GM12878 (cell line): ENCODE results near the gene ECT2. TPM values are rescaled to one million over a fixed set of nuclear protein-coding genes. Genes with fewer than 3 reads are reported as not detected.

Experiments used
- ATAC-seq: fragments of 200-7000 bp; cut with Tn5 transposase; 3 replicates; pipeline ENCODE4 v1.9.1; 2020; ENCODE audit warnings: mild to moderate bottlenecking, moderate library complexity
- BruUV-seq: library from RNA; stranded (reverse); fragments of 400-500 nt; replicated peaks from 2 replicates; lab custom pipeline; 2021; lab: Mats Ljungman, UMichigan
- CTCF ChIA-PET: fragments of 300-600 bp; sonication (Branson Sonifier 250); formaldehyde crosslinking; extraction: SDS; loops from one replicate; lab custom pipeline; 2021; ENCODE audit warnings: inconsistent platforms; lab: Yijun Ruan, JAX
- POLR2A ChIA-PET: fragments of 350-600 bp; formaldehyde crosslinking; extraction: SDS; loops from one replicate; lab custom pipeline; 2021; ENCODE audit warnings: inconsistent platforms; lab: Charles Lee
- RAD21 ChIA-PET: fragments of 300-600 bp; sonication (Branson Sonifier 250); formaldehyde crosslinking; loops from one replicate; lab custom pipeline; 2023; ENCODE audit warnings: antibody characterized with exemption; ENCODE audit not compliant: unreplicated experiment; lab: Charles Lee
- SMC1A ChIA-PET: fragments of 300-600 bp; sonication (Branson Sonifier 250); formaldehyde crosslinking; loops from one replicate; lab custom pipeline; 2023; ENCODE audit not compliant: unreplicated experiment, uncharacterized antibody; lab: Charles Lee
- DNase-seq: peaks from one replicate; pipeline ENCODE4 v3.0.0-alpha.2; 2011; ENCODE audit warnings: low read depth, low spot score
- FAIRE-seq: peaks from 3 replicates; lab custom pipeline; 2011; peaks lifted over from hg19 to GRCh38; lab: Jason Lieb, UNC
- H2AFZ ChIP-seq: 2 replicates; pipeline ENCODE4 v1.6.0; 2011; ENCODE audit warnings: low read depth, low read length, control low read depth; ENCODE audit not compliant: control insufficient read depth
- H3K27ac ChIP-seq: 2 replicates; pipeline ENCODE4 v1.5.1; 2011; ENCODE audit warnings: control low read depth; ENCODE audit not compliant: control insufficient read depth, insufficient read depth
- H3K27me3 ChIP-seq, 2 experiments: replicated peaks in 1 of 2; 2 replicates each; pipeline versions ENCODE4 v1.6.0 to v1.6.1; 2011; ENCODE audit warnings: low read length in 1 of 2; ENCODE audit not compliant: control insufficient read depth in 2 of 2, insufficient read depth in 2 of 2
- H3K36me3 ChIP-seq, 2 experiments: 2 replicates each; pipeline ENCODE4 v1.5.1; 2011; ENCODE audit warnings: low read length in 1 of 2; ENCODE audit not compliant: control insufficient read depth in 2 of 2, insufficient read depth in 2 of 2
- H3K4me1 ChIP-seq: 2 replicates; pipeline ENCODE4 v1.6.1; 2011; ENCODE audit warnings: mild to moderate bottlenecking, low read length, moderate library complexity, mixed read lengths; ENCODE audit not compliant: control insufficient read depth, insufficient read depth
- H3K4me2 ChIP-seq: 2 replicates; pipeline ENCODE4 v1.6.0; 2011; ENCODE audit warnings: control low read depth; ENCODE audit not compliant: control insufficient read depth, insufficient read depth
- H3K4me3 ChIP-seq: fragments of 200-600 bp; sonication (generic); 2 replicates; pipeline ENCODE4 v1.5.1; 2016
- H3K79me2 ChIP-seq: 2 replicates; pipeline ENCODE4 v1.6.0; 2011; ENCODE audit warnings: low read length; ENCODE audit not compliant: control insufficient read depth, insufficient read depth
- H3K9ac ChIP-seq: 2 replicates; pipeline ENCODE4 v1.8.0; 2011; ENCODE audit warnings: low read length, control low read depth, mixed read lengths; ENCODE audit not compliant: control insufficient read depth, insufficient read depth
- H3K9me3 ChIP-seq: replicated peaks from 3 replicates; pipeline ENCODE4 v1.5.1; 2011; ENCODE audit warnings: mild to moderate bottlenecking, low read length; ENCODE audit not compliant: control insufficient read depth, insufficient read depth
- H4K20me1 ChIP-seq: 2 replicates; pipeline ENCODE4 v1.6.0; 2011; ENCODE audit not compliant: control insufficient read depth, insufficient read depth
- E4F1 ChIP-seq: fragments of 450-650 bp; IDR thresholded peaks from 2 replicates; pipeline ENCODE4 v1.6.1; 2018; ENCODE audit warnings: borderline replicate concordance, mild to moderate bottlenecking; ENCODE audit not compliant: partially characterized antibody
- ETV6 ChIP-seq, 2 experiments: fragments of 450-650 bp in 1 of 2; IDR thresholded peaks in 1 of 2; conservative IDR thresholded peaks in 1 of 2; 2 replicates each; pipeline ENCODE4 v1.6.1; 2014; ENCODE audit warnings: antibody characterized with exemption in 1 of 2, borderline replicate concordance in 1 of 2, low read depth in 1 of 2, mild to moderate bottlenecking in 1 of 2, moderate library complexity in 1 of 2
- HDAC6 ChIP-seq: fragments of 200-600 bp; sonication (generic); IDR thresholded peaks from one replicate; pipeline ENCODE4 v1.8.0; 2017; ENCODE audit warnings: antibody characterized with exemption; ENCODE audit not compliant: unreplicated experiment
- IRF3 ChIP-seq: fragments of 450-650 bp; IDR thresholded peaks from 2 replicates; pipeline ENCODE4 v1.6.1; 2014; ENCODE audit warnings: mild to moderate bottlenecking
- IRF5 ChIP-seq: fragments of 450-650 bp; IDR thresholded peaks from 2 replicates; pipeline ENCODE4 v1.6.1; 2017; ENCODE audit warnings: borderline replicate concordance
- POLR2AphosphoS2 ChIP-seq: IDR thresholded peaks from 2 replicates; pipeline ENCODE4 v1.6.1; 2011; ENCODE audit warnings: low read depth, mild to moderate bottlenecking, low read length, improper control_type of control experiment, moderate library complexity
- POLR2AphosphoS5 ChIP-seq: IDR thresholded peaks from 2 replicates; pipeline ENCODE4 v1.6.1; 2011; ENCODE audit warnings: mild to moderate bottlenecking, low read length, inconsistent platforms
- RAD51 ChIP-seq: fragments of 450-650 bp; IDR thresholded peaks from 2 replicates; pipeline ENCODE4 v1.6.1; 2016; ENCODE audit warnings: moderate library complexity, mild to moderate bottlenecking, inconsistent platforms
- RBBP5 ChIP-seq: fragments of 200-600 bp; sonication (generic); conservative IDR thresholded peaks from 2 replicates; pipeline ENCODE4 v1.6.1; 2016
- ZNF24 ChIP-seq: fragments of 450-650 bp; IDR thresholded peaks from 2 replicates; pipeline ENCODE4 v1.6.1; 2017; ENCODE audit warnings: antibody characterized with exemption, mild to moderate bottlenecking
- ZNF592 ChIP-seq: fragments of 450-650 bp; IDR thresholded peaks from 2 replicates; pipeline ENCODE4 v1.6.1; 2017; ENCODE audit warnings: mild to moderate bottlenecking, moderate library complexity
- WGBS: methylation state at CpG from one replicate; pipeline ENCODE4 v1.1.6; 2016; ENCODE audit warnings: low lambda C conversion rate; ENCODE audit not compliant: insufficient replicate concordance, insufficient coverage; ENCODE audit errors: missing lambda C conversion rate; 5-methylcytosine and 5-hydroxymethylcytosine counted together
- in situ Hi-C: fragments of 300-500 bp; cut with MboI; formaldehyde crosslinking; loops from 9 replicates; pipeline ENCODE4 v1.14.3; 2018; ENCODE audit warnings: mixed read lengths
- intact Hi-C: fragments of 100-400 bp; cut with micrococcal nuclease; formaldehyde crosslinking; loops from one replicate; pipeline ENCODE4 v1.14.2; 2022; ENCODE audit not compliant: unreplicated experiment
- polyA plus RNA-seq, 11 experiments: library from polyadenylated mRNA; depleted of rRNA in 4 of 11; unstranded in 6 of 11; stranded (reverse) in 5 of 11; fragments of >200 nt; fragmentation: Nextera tagmentation in 4 of 11; fragmentation: Illumina TruSeq in 1 of 11; extraction: Ambion mirVana in 4 of 11; extraction: Trizol in 1 of 11; gene quantifications; 1 replicate in 1 of 11; 2 replicates in 10 of 11; pipeline versions ENCODE4 v1.2.1 to v1.2.3, GENCODE V29; 2011 to 2016; ENCODE audit warnings: inconsistent platforms in 2 of 11, missing spikeins in 2 of 11, low read depth in 1 of 11
- total RNA-seq, 4 experiments: library from RNA; depleted of rRNA in 3 of 4; stranded (reverse); fragments of >200 nt in 3 of 4; fragmentation: Illumina TruSeq in 1 of 4; extraction: Trizol in 1 of 4; gene quantifications; 2 replicates each; pipeline versions ENCODE4 v1.2.1 to v1.2.3, GENCODE V29; 2013 to 2021

The ECT2 gene
- total and polyA plus RNA-seq, 10 of the 15 experiments (the other 5 are each of a cell fraction or from before 2014, with no cell fraction given), result 21.5 to 47.8 (median 38.2) TPM

- no peak for TF ChIP-seq ZNF592
- no peak for TF ChIP-seq ETV6 (conservative IDR thresholded peaks at IDR 0.05 in 1 of 2, IDR thresholded peaks at IDR 0.05 in 1 of 2; ENCODE audit: borderline replicate concordance in 1 of 2, low read depth in 1 of 2)
- TF ChIP-seq ZNF24, result no peak
- no peak for TF ChIP-seq IRF3
Observed at GRCh38 chr3:172853005-172853404, 102.5 kb downstream of the ECT2 start (continued).

- no TSS peak for BruUV-seq
- in situ Hi-C loops, result no loop called here
- Histone ChIP-seq H3K27ac (no peak overlapping the region), H3K9ac (no peak overlapping the region), H3K4me1 (no peaks in the 10 kb centered on the region), H3K9me3 (no peaks in the 10 kb centered on the region), H3K79me2 (no peaks in the 10 kb centered on the region), H3K36me3 (no peaks in the 10 kb centered on the region), H3K4me2 (no peak overlapping the region), H4K20me1 (no peaks in the 10 kb centered on the region), H3K27me3 (peaks cover 2 to 3% of the 10 kb centered on the region in 2 experiments; a peak in 2 of 4 replicates), H2AFZ (no peak overlapping the region), H3K4me3 (no peak overlapping the region; the same call in 1 of the 2 replicates)
- no peak for FAIRE-seq
- ATAC-seq, result no peak
- POLR2A ChIA-PET, result no interaction called here
- RAD21 ChIA-PET, result no interaction called here
- WGBS, result 2% methylated on average over 3 of the region's 3 CpGs
- intact Hi-C loops, result no loop called here
- SMC1A ChIA-PET, result no interaction called here
- CTCF ChIA-PET, result no interaction called here
- DNase-seq, result no peak
- TF ChIP-seq POLR2AphosphoS5 (no peak), E4F1 (no peak), POLR2AphosphoS2 (no peak), RBBP5 (no peak), RAD51 (no peak), IRF5 (no peak), HDAC6 (no peak)
Observed at GRCh38 chr3:172853921-172854666, 103.6 kb downstream of the ECT2 start.
